Measurements from ENCODE around the gene ACAP2.
"Not testable (repeated sequence)": the region's sequence is repeated elsewhere in the genome, so short reads cannot be mapped to it uniquely, and the experiment has no call there.

ACAP2 gene

GRCh38 chr3:195240939-195241338, 201.9 kb downstream of the ACAP2 start:
- DNase-seq, result no peak

- DNase-seq, result no peak
Measured at GRCh38 chr3:195240171-195240701, 202.6 kb downstream of the ACAP2 start.

DNA sequence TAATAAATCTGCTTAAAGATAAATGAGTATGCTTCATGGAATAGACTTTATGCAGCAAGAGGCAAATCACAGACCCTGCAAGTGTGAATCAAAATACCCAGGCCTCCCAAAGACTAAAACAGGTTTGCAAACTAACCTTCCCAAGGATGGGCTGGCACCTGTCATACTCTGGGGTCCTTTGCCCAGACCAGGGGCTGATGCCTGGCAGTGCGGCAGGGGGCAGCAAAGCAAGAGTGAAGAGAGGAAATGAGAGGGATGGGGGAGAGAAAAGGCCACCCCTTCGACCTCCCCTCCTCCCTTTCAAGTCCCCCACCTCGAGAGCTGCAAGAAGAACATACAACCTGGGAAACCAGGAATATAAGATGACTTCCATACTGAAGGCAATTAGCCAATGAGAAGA, 203.7 kb downstream of the ACAP2 start:
- no peak for DNase-seq

GRCh38 chr3:195238586-195239118, 204.2 kb downstream of the ACAP2 start:
- no peak for DNase-seq

GRCh38 chr3:195238081-195238571, 204.7 kb downstream of the ACAP2 start:
- DNase-seq, result no peak

DNA sequence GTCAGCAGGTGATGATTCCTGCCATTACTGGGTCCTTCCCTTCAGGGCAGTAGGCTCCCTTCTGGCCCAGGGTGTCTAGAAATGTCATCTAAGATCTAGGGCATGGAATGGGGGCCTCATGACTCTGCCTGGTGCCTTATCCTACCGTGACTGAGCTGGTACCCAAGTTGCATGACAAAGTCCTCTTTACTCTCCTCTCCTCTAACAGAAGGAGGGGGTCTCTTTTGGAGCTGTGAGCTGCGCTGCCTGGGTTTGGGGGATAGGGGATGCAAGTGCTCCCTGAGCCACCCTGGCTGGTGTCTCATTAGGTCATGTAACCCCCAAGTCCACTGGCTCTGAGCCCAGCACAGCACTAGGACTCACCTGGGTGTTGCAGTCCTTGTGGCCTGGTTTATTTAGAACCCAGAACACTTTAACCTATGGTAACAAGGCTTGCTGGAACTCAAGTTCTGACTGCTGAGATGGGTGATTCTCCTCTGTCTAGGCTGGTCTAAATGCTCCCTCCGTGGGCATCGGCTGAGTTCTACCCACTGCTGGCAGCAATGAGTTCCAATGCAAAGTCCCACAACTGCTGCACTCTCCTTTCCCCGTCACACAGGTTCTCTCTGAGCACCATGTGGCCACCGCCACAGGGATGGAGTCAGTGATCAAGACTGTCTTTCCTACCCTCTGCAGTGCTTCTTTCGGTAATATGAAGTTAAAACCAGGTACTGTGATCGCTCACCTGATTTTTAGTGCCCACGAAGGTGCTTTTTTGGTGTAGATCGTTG, 205.8 kb downstream of the ACAP2 start:
- DNase-seq, result no peak

DNA sequence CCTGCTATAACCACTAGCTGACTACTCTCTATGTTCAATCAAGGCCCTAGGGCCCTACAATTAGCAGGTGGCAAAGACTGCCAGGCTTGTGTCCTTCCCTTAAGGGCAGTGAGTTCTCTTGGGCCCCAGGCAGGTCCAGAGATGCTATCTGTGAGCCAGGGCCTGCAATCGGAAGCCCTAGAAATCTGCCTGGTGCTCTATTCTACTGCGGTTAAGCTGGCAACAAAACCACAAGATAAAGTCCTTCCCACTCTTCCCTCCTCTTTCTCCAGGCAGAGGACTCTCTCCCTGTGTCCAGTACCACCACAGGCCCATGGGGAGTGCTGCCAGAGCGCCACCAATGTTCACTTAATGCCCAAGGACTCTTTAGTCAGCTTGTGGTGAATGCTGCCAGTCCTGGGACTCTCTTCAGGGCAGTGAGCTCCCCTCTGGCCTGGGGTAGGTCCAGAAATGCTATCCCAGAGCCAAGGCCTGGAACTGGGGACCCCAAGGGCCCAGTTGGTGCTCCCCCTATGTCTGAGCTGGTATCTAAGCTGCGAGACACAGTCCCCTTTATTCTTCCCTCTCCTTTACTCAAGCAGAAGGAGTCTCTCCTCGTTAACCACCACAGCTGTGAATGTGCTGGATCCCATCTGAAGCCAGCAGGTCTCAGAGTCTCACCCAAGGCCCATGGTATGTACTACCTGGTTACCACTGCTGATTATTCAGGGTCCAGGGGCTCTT, 206.6 kb downstream of the ACAP2 start:
- DNase-seq, result no peak

GRCh38 chr3:195230244-195230643, 212.6 kb downstream of the ACAP2 start:
- no peak for DNase-seq

DNA sequence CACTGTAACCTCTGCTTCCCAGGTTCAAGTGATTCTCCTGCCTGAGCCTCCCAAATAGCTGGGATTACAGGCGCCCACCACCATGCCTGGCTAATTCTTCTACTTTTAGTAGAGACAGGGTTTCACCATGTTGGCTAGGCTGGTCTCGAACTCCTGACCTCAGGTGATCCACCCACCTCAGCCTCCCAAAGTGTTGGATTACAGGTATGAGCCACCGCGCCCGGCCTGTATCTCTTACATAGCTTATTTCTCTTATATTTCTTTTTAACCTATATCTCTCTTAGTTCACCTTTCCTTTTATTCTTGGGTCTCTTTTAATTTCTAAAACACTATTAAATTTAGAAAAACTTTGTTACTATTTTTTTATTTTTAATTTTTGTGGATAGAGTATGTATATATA, 213.9 kb downstream of the ACAP2 start:
- not testable (repeated sequence) for DNase-seq

DNA sequence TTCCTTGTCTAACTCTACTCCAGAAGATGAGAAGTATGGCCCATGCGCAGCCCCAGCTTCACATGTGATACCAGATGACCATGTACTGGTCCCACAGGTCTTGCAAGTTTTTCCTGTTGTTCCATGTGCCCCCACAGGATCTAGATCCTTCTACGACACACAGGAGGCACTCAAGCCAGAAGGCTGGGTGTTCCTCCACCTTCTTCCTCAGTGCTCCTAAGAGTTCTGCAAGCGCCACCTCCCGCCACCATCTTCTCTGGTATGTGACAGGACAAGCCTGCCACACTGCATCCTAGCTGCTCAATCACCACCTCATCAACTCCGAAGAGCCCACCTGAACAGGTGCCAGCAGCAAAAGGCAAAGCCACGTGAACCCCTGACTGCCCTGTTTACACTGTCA, 214.9 kb downstream of the ACAP2 start:
- no peak for DNase-seq

DNA sequence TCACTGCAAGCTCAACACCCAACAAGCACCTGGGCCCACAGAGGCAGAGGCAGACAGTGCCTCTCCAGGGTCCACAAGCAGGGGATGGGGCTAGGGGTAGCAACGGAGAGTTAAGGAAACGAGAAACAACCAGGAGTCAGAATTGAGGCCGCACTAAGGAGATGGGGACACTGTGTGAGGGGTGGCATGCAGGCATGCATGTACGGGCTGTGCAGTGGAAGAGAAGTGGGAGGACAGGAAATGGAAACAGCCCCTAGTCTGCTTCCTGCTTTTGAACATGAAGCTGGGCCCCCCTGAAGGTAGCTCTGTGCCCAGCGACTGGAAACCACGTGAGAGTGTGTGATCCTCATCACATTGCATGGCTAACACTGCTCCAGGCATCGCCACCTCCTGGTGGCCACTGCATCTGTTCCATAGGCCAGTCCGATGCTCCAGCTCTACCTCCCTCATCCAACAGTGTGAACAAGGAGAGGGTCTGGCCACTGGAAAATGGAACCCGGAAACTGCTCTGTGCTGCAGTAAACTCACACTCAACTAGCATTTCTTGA, 215.8 kb downstream of the ACAP2 start:
- no peak for DNase-seq

DNA sequence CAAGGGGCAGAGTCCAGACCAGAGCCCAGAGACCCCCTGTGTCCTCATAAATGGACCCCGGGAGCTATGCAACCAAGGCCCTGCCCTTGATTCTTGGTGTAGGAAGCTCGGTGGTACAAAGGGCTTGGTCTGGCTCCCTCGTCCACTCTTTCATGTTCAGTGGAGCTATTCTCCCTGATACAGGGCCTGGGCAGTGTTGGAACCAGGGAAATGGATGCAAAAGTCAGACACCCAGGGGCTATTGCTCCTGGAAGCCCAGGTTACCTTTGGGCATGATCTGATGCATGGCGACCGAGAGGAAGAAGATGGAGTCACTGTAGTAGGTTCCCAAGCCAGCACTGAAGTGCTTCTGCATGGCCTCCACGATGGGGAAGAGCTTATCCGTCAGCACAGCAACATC, 216.4 kb downstream of the ACAP2 start:
- no peak for DNase-seq

DNA sequence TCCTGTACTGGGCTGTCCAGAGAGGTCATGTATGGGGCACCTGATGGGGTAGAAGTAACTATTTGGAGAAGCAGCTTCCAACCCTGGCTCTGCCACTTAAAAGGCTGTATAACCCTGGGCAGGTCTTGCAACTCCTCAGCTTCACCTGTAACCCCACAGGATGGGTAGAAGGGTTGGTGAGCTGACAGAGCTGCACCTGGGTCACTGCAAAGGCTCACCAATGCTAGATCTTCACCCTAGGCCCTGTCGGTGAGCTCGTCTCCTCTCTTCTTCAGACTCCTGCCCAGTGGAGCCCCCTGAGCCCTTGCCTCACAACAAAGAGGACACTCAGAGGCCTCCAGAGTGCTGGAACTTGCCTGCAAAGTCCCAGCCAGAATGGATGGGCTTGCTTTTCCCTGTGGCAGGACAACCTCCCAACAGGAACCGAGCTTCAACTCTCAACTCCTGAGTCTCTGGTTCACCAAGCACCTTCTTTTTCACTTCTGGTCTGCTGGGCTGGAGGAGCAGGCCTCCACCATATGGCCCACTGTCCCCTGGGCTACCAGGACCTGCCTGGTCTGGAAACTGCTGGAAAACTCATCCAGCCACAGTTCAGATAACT, 217.7 kb downstream of the ACAP2 start:
- no peak for DNase-seq

Data from CD4-positive, alpha-beta T cell treated with Interleukin-4 for 1 hour (primary cell).